Fibroblast of lung (primary cell): Measurements from ENCODE around the gene WNK2. TPM values are rescaled to one million over a fixed set of nuclear protein-coding genes. Genes with fewer than 3 reads are reported as not detected.

Experiments
- DNase-seq, 2 donors: peaks; one replicate each; pipeline versions ENCODE4 v3.0.0 to v3.0.0-alpha.2; 2010; ENCODE audit warnings: low read depth in 2 of 2
- H2AFZ ChIP-seq: 2 replicates; pipeline ENCODE4 v1.5.1; 2012; ENCODE audit warnings: low read length, control low read depth, inconsistent platforms
- H3K27ac ChIP-seq: 2 replicates; pipeline ENCODE4 v1.5.1; 2011; ENCODE audit warnings: low read length, control low read depth; ENCODE audit not compliant: insufficient read depth
- H3K27me3 ChIP-seq: 2 replicates; pipeline ENCODE4 v1.5.1; 2011; ENCODE audit warnings: mild to moderate bottlenecking, low read length; ENCODE audit not compliant: control insufficient read depth, insufficient read depth
- H3K36me3 ChIP-seq: 2 replicates; pipeline ENCODE4 v1.5.1; 2011; ENCODE audit warnings: low read length; ENCODE audit not compliant: control insufficient read depth, insufficient read depth
- H3K4me1 ChIP-seq: 2 replicates; pipeline ENCODE4 v1.5.1; 2011; ENCODE audit warnings: low read length; ENCODE audit not compliant: control insufficient read depth, insufficient read depth; ENCODE audit errors: extremely low read depth
- H3K4me2 ChIP-seq: 2 replicates; pipeline ENCODE4 v1.5.1; 2011; ENCODE audit warnings: low read length, control low read depth; ENCODE audit not compliant: insufficient read depth; ENCODE audit errors: extremely low read depth
- H3K4me3 ChIP-seq, 4 experiments: fragments of 200-600 bp in 1 of 4; sonication (generic) in 1 of 4; replicated peaks in 1 of 4; 2 replicates each; pipeline ENCODE4 v1.5.1; 2011 to 2016; ENCODE audit warnings: low read length in 4 of 4, low read depth in 3 of 4, mild to moderate bottlenecking in 3 of 4, control low read depth in 2 of 4, inconsistent platforms in 1 of 4, mixed read lengths in 1 of 4; ENCODE audit not compliant: insufficient read depth in 1 of 4; ENCODE audit errors: control extremely low read depth in 1 of 4
- H3K79me2 ChIP-seq: 2 replicates; pipeline ENCODE4 v1.5.1; 2012; ENCODE audit warnings: mild to moderate bottlenecking, low read length, inconsistent platforms; ENCODE audit not compliant: control insufficient read depth, insufficient read depth
- H3K9ac ChIP-seq: 2 replicates; pipeline ENCODE4 v1.5.1; 2011; ENCODE audit warnings: mild to moderate bottlenecking, low read length, control low read depth; ENCODE audit not compliant: insufficient read depth
- H3K9me3 ChIP-seq: 2 replicates; pipeline ENCODE4 v1.5.1; 2012; ENCODE audit warnings: low read depth, low read length; ENCODE audit not compliant: control insufficient read depth, insufficient read depth
- H4K20me1 ChIP-seq: 2 replicates; pipeline ENCODE4 v1.5.1; 2011; ENCODE audit warnings: low read length; ENCODE audit not compliant: control insufficient read depth, insufficient read depth; ENCODE audit errors: extremely low read depth
- CTCF ChIP-seq, 2 donors: IDR thresholded peaks in 1 of 2; conservative IDR thresholded peaks in 1 of 2; 1 replicate in 1 of 2; 2 replicates in 1 of 2; pipeline ENCODE4 v1.5.1; 2011 to 2012; ENCODE audit warnings: low read length in 2 of 2, control low read depth in 1 of 2, inconsistent platforms in 1 of 2, low read depth in 1 of 2, mild to moderate bottlenecking in 1 of 2
- EZH2 ChIP-seq: IDR thresholded peaks from 2 replicates; pipeline ENCODE4 v1.5.1; 2012; ENCODE audit warnings: low read length, control low read depth, mild to moderate bottlenecking; ENCODE audit errors: missing control alignments
- polyA plus RNA-seq, 2 donors: library from polyadenylated mRNA; depleted of rRNA in 1 of 2; stranded (reverse) in 1 of 2; unstranded in 1 of 2; fragments of >200 nt; gene quantifications; 2 replicates each; pipeline ENCODE4 v1.2.1, GENCODE V29; 2011 to 2012; ENCODE audit warnings: missing spikeins in 1 of 2
- total RNA-seq: library from RNA; depleted of rRNA; stranded (reverse); fragments of >200 nt; gene quantifications from 2 replicates; pipeline ENCODE4 v1.2.1, GENCODE V29; 2014

WNK2 gene
- total and polyA plus RNA-seq, 2 donors (not counting 1 experiment from before 2014, with no cell fraction given), result not detected

- H3K27ac ChIP-seq, result no peak overlapping the region
- H3K4me1 ChIP-seq, result no peaks in the 10 kb centered on the region
- no peak overlapping the region for H3K9ac ChIP-seq
- no peaks in the 10 kb centered on the region for H3K79me2 ChIP-seq
- H3K9me3 ChIP-seq, result no peaks in the 10 kb centered on the region
- DNase-seq, result no peak
- no peak overlapping the region for H3K4me2 ChIP-seq
- H3K27me3 ChIP-seq, result peaks cover 16% of the 10 kb centered on the region
- TF ChIP-seq EZH2 (no peak), CTCF (conservative IDR thresholded peaks at IDR 0.05 in 1 of 2, IDR thresholded peaks at IDR 0.05 in 1 of 2; ENCODE audit: low read depth in 1 of 2, low read length in 2 of 2) (no peak)
- no peak overlapping the region for H2AFZ ChIP-seq
- H3K36me3 ChIP-seq, result no peaks in the 10 kb centered on the region
- H3K4me3 ChIP-seq, result no peak overlapping the region
- no peaks in the 10 kb centered on the region for H4K20me1 ChIP-seq
Observed at GRCh38 chr9:93182572-93182971, 1.4 kb upstream of the WNK2 start.

DNA sequence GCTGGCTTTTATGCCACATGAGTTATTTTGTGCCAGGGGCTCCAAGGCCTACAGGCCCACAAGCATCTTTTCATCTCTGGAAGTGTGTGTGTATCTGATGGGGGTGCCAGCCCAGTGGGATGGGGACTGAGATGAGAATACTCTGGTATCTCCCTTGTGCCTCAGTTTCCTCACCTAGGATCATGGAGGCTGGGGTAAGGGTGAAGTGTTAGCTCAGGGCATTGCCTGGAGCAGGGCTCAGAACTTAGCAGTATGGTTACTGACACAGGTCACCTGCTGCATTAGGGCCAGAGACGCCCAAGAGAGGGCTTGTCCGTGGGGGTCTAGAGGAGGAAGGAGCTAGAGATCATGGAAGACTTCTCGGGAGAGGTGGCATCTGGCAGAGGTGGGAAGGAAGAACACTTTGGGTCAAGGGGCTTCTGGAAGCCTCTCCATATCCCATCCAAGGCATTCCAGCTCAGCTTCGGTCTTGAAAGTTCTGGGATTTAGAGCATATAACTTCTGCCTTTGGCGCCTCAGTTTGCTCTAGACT is 742 bp upstream of the WNK2 start:
- DNase-seq, result no peak
- Histone ChIP-seq H3K36me3 (no peaks in the 10 kb centered on the region), H3K4me3 (no peak overlapping the region), H3K4me2 (no peak overlapping the region), H3K27me3 (peaks cover 16% of the 10 kb centered on the region), H4K20me1 (no peaks in the 10 kb centered on the region), H3K79me2 (no peaks in the 10 kb centered on the region), H3K27ac (no peak overlapping the region), H3K4me1 (no peaks in the 10 kb centered on the region), H2AFZ (no peak overlapping the region), H3K9me3 (no peaks in the 10 kb centered on the region), H3K9ac (no peak overlapping the region)
- TF ChIP-seq CTCF (conservative IDR thresholded peaks at IDR 0.05 in 1 of 2, IDR thresholded peaks at IDR 0.05 in 1 of 2; ENCODE audit: low read depth in 1 of 2, low read length in 2 of 2), result no peak
- TF ChIP-seq EZH2, result no peak

GRCh38 chr9:93184432-93185265 is 710 bp downstream of the WNK2 start:
- Histone ChIP-seq H3K27me3 (peaks cover 16% of the 10 kb centered on the region), H3K36me3 (no peaks in the 10 kb centered on the region), H3K9me3 (no peaks in the 10 kb centered on the region), H4K20me1 (no peaks in the 10 kb centered on the region), H3K27ac (no peak overlapping the region), H3K9ac (no peak overlapping the region), H3K79me2 (no peaks in the 10 kb centered on the region), H3K4me1 (no peaks in the 10 kb centered on the region), H2AFZ (no peak overlapping the region), H3K4me3 (no peak overlapping the region), H3K4me2 (no peak overlapping the region)
- no peak for DNase-seq
- TF ChIP-seq CTCF (conservative IDR thresholded peaks at IDR 0.05 in 1 of 2, IDR thresholded peaks at IDR 0.05 in 1 of 2; ENCODE audit: low read depth in 1 of 2, low read length in 2 of 2) (no peak), EZH2 (peak; percentile 73)
